K562 (cell line): ENCODE measurements around the gene C16orf95. TPM values are rescaled to one million over a fixed set of nuclear protein-coding genes. Genes with fewer than 3 reads are reported as not detected.

ENCODE experiments used
- DDX20 ChIP-seq: fragments of 450-650 bp; IDR thresholded peaks from 2 replicates; pipeline ENCODE4 v1.6.1; 2016; ENCODE audit warnings: missing genetic modification characterization, low read depth, mild to moderate bottlenecking, missing compliant biosample characterization, moderate library complexity
- HDGF ChIP-seq: fragments of 450-650 bp; IDR thresholded peaks from 2 replicates; pipeline ENCODE4 v1.6.1; 2016
- HMG20B ChIP-seq: fragments of 250-450 bp; sonication (Bioruptor Pico); IDR thresholded peaks from 2 replicates; pipeline ENCODE4 v1.5.0; 2021; ENCODE audit warnings: mild to moderate bottlenecking
- KAT2B ChIP-seq: IDR thresholded peaks from one replicate; pipeline ENCODE4 v1.6.1; 2012; ENCODE audit warnings: low read depth, mild to moderate bottlenecking, control low read depth, inconsistent platforms, low read length, moderate library complexity
- SIN3A ChIP-seq, 2 experiments: fragments of 150-350 bp in 1 of 2; IDR thresholded peaks; 2 replicates each; pipeline ENCODE4 v1.6.1; 2011 to 2016; ENCODE audit warnings: borderline replicate concordance in 2 of 2, low read depth in 2 of 2, low read length in 2 of 2, mild to moderate bottlenecking in 2 of 2, moderate library complexity in 2 of 2; ENCODE audit not compliant: control insufficient read depth in 1 of 2
- SMAD1 ChIP-seq: fragments of 150-350 bp; IDR thresholded peaks from 2 replicates; pipeline ENCODE4 v1.6.1; 2014; ENCODE audit warnings: low read length, low read depth; ENCODE audit not compliant: partially characterized antibody
- SMARCB1 ChIP-seq: IDR thresholded peaks from 2 replicates; pipeline ENCODE4 v1.6.1; 2011; ENCODE audit warnings: improper control_type of control experiment, low read depth; ENCODE audit not compliant: insufficient read length
- TAL1 ChIP-seq: fragments of 450-650 bp; IDR thresholded peaks from 2 replicates; pipeline ENCODE4 v1.6.1; 2016; ENCODE audit warnings: mild to moderate bottlenecking
- ZNF24 ChIP-seq: fragments of 450-650 bp; IDR thresholded peaks from 2 replicates; pipeline ENCODE4 v1.6.1; 2016
- polyA plus RNA-seq, 8 experiments: library from polyadenylated mRNA; depleted of rRNA in 4 of 8; stranded (reverse) in 5 of 8; unstranded in 3 of 8; fragments of >200 nt; fragmentation: Nextera tagmentation in 2 of 8; fragmentation: Illumina TruSeq in 1 of 8; extraction: Ambion mirVana in 2 of 8; extraction: Trizol in 1 of 8; gene quantifications; 2 replicates each; pipeline versions ENCODE4 v1.2.1 to v1.2.3, GENCODE V29; 2011 to 2014; ENCODE audit warnings: inconsistent platforms in 1 of 8, missing spikeins in 1 of 8
- total RNA-seq, 7 experiments: library from RNA; depleted of rRNA in 6 of 7; stranded (reverse); fragments of >200 nt in 6 of 7; fragmentation: Illumina TruSeq in 2 of 7; extraction: Trizol in 2 of 7; gene quantifications; 2 replicates each; pipeline versions ENCODE4 v1.2.1 to v1.2.3, GENCODE V29; 2011 to 2021; ENCODE audit warnings: low replicate concordance in 1 of 7
- TF ChIP-seq, protein P1 (sequence below): sonication (generic); formaldehyde crosslinking; IDR thresholded peaks from 2 replicates; pipeline ENCODE4 v1.8.0; 2022; ENCODE audit warnings: missing genetic modification reagents, mild to moderate bottlenecking, borderline replicate concordance
- TF ChIP-seq, protein P2 (sequence below): IDR thresholded peaks from 2 replicates; pipeline ENCODE4 v1.6.1; 2016; ENCODE audit warnings: missing genetic modification characterization, missing compliant biosample characterization
- TF ChIP-seq, protein P3 (sequence below): sonication (generic); formaldehyde crosslinking; IDR thresholded peaks from 2 replicates; pipeline ENCODE4 v1.8.0; 2023; ENCODE audit warnings: mild to moderate bottlenecking, missing genetic modification reagents
- TF ChIP-seq, protein P4 (sequence below): fragments of 250-450 bp; sonication (Bioruptor Pico); IDR thresholded peaks from 2 replicates; pipeline ENCODE4 v1.4.0; 2020; ENCODE audit warnings: mild to moderate bottlenecking
- TF ChIP-seq, protein P5 (sequence below): fragments of 450-650 bp; formaldehyde crosslinking; IDR thresholded peaks from 2 replicates; pipeline ENCODE4 v1.4.0; 2020; ENCODE audit warnings: mild to moderate bottlenecking, moderate library complexity

The C16orf95 gene
- total and polyA plus RNA-seq, 9 of the 15 experiments (the other 6 are each of a cell fraction or from before 2014, with no cell fraction given), result 6.5 to 20.5 (median 9.4) TPM

DNA sequence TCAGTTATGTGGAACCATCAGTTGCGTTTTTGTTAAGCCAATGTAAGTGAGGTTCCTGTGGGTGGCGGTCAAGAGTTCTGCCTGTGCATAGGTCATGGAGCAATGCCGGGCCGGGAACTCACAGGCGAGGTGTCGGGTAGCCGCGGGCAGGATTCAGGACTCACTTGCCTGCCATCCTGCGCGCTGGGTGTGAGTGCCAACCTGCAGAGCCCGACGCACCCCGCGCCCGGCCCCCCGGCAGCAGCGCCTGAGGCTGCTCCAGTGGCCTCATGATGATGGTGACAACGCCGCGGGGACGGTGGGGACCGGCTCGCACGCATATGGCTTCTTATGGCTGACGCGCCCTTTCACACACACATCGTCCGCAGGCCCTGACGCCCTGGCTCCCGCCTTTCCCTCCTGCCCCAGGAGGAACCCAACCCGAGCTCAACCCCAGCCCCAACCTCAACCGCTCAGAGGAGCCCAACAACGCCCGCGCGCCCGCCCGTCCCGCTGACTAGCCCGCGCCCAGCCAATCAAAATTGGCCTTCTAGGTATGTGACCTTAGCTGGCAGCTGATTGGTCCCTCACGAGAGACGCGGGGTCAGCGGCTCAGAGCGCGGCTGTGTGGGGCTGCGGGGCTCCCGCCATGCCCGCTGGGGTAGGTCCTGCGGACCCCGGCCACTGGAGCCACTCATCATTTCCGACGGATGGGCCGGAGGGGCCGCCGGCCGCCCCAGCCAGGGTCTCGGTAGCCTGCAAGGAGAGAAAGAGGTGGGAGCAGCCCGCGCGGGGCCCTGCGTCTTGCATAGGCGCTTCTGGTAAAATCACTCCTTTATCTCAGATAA lies at the start of gene C16orf95 (continued):
- TF ChIP-seq, protein P1, sequence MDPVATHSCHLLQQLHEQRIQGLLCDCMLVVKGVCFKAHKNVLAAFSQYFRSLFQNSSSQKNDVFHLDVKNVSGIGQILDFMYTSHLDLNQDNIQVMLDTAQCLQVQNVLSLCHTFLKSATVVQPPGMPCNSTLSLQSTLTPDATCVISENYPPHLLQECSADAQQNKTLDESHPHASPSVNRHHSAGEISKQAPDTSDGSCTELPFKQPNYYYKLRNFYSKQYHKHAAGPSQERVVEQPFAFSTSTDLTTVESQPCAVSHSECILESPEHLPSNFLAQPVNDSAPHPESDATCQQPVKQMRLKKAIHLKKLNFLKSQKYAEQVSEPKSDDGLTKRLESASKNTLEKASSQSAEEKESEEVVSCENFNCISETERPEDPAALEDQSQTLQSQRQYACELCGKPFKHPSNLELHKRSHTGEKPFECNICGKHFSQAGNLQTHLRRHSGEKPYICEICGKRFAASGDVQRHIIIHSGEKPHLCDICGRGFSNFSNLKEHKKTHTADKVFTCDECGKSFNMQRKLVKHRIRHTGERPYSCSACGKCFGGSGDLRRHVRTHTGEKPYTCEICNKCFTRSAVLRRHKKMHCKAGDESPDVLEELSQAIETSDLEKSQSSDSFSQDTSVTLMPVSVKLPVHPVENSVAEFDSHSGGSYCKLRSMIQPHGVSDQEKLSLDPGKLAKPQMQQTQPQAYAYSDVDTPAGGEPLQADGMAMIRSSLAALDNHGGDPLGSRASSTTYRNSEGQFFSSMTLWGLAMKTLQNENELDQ (CRISPR knock-in tag), result peak; percentile 74; the same call in 1 of the 2 replicates
- no peak for TF ChIP-seq SMAD1
- no peak for TF ChIP-seq HDGF
- TF ChIP-seq, protein P2, sequence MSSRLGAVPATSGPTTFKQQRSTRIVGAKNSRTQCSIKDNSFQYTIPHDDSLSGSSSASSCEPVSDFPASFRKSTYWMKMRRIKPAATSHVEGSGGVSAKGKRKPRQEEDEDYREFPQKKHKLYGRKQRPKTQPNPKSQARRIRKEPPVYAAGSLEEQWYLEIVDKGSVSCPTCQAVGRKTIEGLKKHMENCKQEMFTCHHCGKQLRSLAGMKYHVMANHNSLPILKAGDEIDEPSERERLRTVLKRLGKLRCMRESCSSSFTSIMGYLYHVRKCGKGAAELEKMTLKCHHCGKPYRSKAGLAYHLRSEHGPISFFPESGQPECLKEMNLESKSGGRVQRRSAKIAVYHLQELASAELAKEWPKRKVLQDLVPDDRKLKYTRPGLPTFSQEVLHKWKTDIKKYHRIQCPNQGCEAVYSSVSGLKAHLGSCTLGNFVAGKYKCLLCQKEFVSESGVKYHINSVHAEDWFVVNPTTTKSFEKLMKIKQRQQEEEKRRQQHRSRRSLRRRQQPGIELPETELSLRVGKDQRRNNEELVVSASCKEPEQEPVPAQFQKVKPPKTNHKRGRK (tag), result no peak
- TF ChIP-seq TAL1, result no peak
- TF ChIP-seq, protein P3, sequence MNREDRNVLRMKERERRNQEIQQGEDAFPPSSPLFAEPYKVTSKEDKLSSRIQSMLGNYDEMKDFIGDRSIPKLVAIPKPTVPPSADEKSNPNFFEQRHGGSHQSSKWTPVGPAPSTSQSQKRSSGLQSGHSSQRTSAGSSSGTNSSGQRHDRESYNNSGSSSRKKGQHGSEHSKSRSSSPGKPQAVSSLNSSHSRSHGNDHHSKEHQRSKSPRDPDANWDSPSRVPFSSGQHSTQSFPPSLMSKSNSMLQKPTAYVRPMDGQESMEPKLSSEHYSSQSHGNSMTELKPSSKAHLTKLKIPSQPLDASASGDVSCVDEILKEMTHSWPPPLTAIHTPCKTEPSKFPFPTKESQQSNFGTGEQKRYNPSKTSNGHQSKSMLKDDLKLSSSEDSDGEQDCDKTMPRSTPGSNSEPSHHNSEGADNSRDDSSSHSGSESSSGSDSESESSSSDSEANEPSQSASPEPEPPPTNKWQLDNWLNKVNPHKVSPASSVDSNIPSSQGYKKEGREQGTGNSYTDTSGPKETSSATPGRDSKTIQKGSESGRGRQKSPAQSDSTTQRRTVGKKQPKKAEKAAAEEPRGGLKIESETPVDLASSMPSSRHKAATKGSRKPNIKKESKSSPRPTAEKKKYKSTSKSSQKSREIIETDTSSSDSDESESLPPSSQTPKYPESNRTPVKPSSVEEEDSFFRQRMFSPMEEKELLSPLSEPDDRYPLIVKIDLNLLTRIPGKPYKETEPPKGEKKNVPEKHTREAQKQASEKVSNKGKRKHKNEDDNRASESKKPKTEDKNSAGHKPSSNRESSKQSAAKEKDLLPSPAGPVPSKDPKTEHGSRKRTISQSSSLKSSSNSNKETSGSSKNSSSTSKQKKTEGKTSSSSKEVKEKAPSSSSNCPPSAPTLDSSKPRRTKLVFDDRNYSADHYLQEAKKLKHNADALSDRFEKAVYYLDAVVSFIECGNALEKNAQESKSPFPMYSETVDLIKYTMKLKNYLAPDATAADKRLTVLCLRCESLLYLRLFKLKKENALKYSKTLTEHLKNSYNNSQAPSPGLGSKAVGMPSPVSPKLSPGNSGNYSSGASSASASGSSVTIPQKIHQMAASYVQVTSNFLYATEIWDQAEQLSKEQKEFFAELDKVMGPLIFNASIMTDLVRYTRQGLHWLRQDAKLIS, result no peak
- peak; percentile 23 to 64; a peak in 1 of 4 replicates for TF ChIP-seq SIN3A (IDR thresholded peaks at IDR 0.05; ENCODE audit: borderline replicate concordance in 2 of 2, control insufficient read depth in 1 of 2, low read depth in 2 of 2, low read length in 2 of 2)
- TF ChIP-seq, protein P4, sequence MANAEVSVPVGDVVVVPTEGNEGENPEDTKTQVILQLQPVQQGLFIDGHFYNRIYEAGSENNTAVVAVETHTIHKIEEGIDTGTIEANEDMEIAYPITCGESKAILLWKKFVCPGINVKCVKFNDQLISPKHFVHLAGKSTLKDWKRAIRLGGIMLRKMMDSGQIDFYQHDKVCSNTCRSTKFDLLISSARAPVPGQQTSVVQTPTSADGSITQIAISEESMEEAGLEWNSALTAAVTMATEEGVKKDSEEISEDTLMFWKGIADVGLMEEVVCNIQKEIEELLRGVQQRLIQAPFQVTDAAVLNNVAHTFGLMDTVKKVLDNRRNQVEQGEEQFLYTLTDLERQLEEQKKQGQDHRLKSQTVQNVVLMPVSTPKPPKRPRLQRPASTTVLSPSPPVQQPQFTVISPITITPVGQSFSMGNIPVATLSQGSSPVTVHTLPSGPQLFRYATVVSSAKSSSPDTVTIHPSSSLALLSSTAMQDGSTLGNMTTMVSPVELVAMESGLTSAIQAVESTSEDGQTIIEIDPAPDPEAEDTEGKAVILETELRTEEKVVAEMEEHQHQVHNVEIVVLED (CRISPR knock-in tag), result peak; percentile 59; the same call in 1 of the 2 replicates
- TF ChIP-seq ZNF24, result no peak
- no peak for TF ChIP-seq SMARCB1
- no peak for TF ChIP-seq DDX20 (tag)
- no peak for TF ChIP-seq HMG20B (CRISPR knock-in tag)
- no peak for TF ChIP-seq KAT2B
- TF ChIP-seq, protein P5, sequence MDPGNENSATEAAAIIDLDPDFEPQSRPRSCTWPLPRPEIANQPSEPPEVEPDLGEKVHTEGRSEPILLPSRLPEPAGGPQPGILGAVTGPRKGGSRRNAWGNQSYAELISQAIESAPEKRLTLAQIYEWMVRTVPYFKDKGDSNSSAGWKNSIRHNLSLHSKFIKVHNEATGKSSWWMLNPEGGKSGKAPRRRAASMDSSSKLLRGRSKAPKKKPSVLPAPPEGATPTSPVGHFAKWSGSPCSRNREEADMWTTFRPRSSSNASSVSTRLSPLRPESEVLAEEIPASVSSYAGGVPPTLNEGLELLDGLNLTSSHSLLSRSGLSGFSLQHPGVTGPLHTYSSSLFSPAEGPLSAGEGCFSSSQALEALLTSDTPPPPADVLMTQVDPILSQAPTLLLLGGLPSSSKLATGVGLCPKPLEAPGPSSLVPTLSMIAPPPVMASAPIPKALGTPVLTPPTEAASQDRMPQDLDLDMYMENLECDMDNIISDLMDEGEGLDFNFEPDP (CRISPR knock-in tag), result no peak
